Sigmoid colon (tissue), 4 donors: ENCODE measurements around the gene NEK11.

Source experiments
- CTCF ChIP-seq, 4 experiments: fragments of 450-650 bp in 3 of 4; fragments of 200-600 bp in 1 of 4; IDR thresholded peaks; one replicate each; pipeline ENCODE4 v1.5.1; 2016 to 2019; ENCODE audit warnings: antibody characterized with exemption in 4 of 4, mild to moderate bottlenecking in 3 of 4, moderate library complexity in 2 of 4
- EP300 ChIP-seq, 4 donors: sonication (generic); formaldehyde crosslinking; IDR thresholded peaks; one replicate each; pipeline ENCODE4 v1.6.1; 2017; ENCODE audit warnings: antibody characterized with exemption in 4 of 4
- POLR2A ChIP-seq, 2 donors: fragments of 450-650 bp; IDR thresholded peaks; one replicate each; pipeline ENCODE4 v1.6.1; 2016; ENCODE audit warnings: antibody characterized with exemption in 2 of 2, mild to moderate bottlenecking in 2 of 2, moderate library complexity in 2 of 2
- POLR2AphosphoS5 ChIP-seq, 4 donors: sonication (generic); formaldehyde crosslinking; IDR thresholded peaks; one replicate each; pipeline ENCODE4 v1.6.1; 2017; ENCODE audit warnings: antibody characterized with exemption in 4 of 4

- TF ChIP-seq POLR2AphosphoS5 (IDR thresholded peaks at IDR 0.05), result no peak
- TF ChIP-seq EP300 (IDR thresholded peaks at IDR 0.05), result no peak
- TF ChIP-seq CTCF (IDR thresholded peaks at IDR 0.05), result no peak
- TF ChIP-seq POLR2A (IDR thresholded peaks at IDR 0.05), result no peak
These were observed 363.7 kb downstream of the NEK11 start for GRCh38 chr3:131390331-131390730.
